GM18909 (cell line): Measurements from ENCODE around the gene PHACTR2.
"Not testable (repeated sequence)": the region's sequence is repeated elsewhere in the genome, so short reads cannot be mapped to it uniquely, and the experiment has no call there.

Experiments
- ATAC-seq: cut with Tn5 transposase; IDR thresholded peaks from one replicate; pipeline ENCODE4 v1.9.1; 2021; ENCODE audit warnings: mild to moderate bottlenecking; ENCODE audit not compliant: unreplicated experiment, poor library complexity

PHACTR2 gene

DNA sequence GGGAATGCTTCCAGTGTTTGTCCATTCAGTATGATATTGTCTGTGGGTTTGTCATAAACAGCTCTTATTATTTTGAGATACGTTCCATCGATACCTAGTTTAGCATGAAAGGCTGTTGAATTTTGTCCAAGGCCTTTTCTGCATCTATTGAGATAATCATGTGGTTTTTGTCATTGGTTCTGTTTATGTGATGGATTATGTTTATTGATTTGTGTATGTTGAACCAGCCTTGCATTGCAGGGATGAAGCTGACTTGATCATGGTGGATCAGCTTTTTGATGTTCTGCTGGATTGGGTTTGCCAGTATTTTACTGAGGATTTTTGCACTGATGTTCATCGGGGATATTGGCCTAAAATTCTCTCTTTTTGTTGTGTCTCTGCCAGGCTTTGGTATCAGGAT lies 120.7 kb downstream of the PHACTR2 start:
- ATAC-seq, result not testable (repeated sequence)

DNA sequence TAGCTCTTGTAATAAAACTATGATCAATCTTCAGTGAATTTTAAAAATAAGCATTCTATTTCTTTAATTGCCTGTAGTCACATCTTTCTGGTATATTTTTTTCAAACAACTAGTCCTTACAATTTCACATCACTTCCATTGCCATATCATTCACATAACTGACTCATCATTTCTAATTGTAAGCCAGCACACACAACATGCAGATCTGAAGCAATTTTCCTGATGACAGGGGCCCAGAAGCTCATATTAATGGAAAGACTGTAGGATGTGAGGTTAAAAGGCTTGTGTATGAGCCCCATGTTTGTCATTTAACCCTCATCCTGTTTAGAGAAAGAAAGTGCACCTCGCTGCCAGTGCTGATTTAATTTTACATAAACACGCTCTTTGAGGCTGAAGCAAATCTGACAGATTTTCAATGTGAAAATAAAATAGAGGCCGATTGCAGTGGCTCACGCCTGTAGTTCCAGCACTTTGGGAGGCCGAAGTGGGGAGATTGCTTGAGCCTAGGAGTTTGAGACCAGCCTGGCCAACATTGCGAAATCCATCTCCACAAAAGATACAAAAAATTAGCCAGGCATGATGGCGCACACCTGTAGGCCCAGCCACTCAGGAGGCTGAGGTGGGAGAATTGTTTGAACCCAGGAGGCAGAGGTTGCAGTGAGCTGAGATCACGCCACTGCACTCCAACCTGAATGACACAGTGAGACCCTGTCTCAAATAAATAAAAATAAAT lies 125.2 kb downstream of the PHACTR2 start:
- no peak for ATAC-seq

DNA sequence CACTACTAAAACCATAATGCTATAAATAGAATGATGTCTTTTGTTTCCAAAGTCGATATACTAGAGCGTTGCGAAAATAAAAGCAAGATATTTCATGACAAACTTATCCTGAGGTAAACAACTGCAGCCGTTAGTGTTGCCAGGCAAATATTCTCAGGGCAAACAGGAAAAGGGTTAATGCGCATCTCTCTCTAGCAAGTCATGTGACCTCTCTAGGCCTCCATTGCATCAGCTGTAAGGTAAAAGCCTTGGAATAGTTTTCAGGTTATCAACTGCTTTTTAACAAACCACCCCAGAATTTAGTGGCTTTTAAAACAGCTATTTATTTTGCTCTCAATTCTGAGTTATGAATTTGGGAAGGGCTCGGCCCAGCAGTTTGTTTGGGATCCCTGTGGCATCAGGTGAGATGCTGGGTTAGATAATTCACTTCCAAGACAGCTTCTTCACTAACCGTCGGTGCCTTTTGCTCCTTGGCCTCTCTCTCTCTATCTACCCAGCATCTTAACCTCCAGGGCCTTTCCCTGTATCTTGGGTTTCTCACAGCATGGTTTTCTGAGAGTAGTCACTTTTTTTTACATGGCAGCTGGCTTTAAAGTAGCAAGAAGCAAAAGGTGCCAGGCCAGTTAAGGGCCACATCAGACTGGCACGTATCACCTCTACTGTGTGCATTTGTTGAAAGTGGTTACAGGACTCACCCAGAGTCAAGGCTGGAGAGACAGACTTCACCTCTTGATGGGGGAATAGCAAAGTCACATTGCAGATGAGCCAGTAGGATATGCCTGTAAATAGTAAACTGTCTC lies 126.2 kb downstream of the PHACTR2 start:
- ATAC-seq, result no peak

DNA sequence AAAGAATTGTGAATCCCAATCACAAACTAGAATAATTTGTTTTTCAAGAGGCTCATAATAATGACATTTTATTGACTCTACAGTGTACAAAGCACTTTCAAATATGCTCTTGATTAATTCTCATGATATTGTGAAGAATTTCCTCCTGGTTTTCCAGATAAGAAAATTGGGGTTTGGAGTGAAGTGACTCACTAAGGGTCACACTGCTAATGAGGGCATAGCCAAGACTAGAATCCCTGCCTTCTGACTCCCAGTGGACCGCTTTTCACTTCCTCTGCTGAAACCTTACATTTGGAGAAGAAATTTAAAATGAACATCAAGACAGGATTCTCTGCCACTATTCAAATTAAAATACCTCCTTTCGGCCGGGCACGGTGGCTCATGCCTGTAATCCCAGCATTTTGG lies 127.1 kb downstream of the PHACTR2 start:
- ATAC-seq, result no peak

DNA sequence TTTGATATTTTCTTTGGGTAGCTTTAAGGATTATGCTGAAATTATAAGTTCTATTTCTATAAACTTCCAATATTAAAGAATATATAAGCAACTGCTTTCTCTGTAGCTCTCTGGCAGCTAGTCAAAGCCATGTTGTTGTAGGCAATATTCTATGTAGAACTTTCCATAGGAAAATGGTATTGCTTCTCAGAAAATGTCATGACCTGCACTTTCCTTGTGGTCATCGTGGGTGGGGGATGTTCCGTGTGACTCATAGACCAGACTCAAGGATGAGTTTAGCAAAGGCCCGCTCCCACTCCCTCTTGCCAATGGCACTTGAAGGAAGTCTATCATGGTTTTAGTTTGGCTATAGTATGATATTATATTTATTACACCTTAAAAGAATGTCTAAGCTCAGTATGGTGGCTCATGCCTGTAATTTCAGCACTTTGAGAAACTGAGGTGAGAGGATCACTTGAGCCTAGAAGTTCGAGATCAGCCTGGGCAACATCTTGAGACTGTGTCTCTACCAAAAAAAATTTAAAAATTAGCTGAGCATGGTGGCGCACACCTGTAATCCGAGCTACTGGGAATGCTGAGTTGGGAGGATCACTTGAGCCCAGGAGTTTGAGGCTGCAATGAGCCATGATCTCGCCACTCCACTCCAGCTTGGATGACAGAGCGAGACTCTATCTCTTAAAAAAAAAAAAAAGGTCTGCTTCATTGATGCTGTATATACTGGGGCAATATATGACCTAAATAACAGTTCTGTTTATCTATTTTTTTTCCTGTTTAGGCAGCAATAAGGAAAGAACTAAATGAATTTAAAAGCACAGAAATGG lies 128.7 kb downstream of the PHACTR2 start:
- ATAC-seq, result no peak

GRCh38 chr6:143807103-143807772 lies 129.5 kb downstream of the PHACTR2 start:
- no peak for ATAC-seq

DNA sequence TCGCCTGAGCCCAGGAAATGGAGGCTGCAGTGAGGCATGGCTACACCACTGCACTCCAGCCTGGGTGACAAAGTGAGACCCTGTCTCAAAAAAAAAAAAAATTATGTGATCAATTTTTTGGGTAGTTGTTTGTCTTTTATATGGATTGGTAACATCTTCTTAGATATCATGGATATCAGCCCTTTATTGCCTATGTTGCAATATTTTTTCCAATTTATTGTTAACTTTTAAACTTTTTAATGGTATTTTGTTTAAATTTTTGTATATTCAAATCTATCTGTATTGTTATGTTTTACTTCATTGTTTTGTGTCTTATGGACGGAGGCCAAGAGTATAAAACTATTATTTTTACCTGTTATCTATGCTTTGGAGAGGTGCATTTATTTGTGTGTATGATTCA lies 133.0 kb downstream of the PHACTR2 start:
- no peak for ATAC-seq

DNA sequence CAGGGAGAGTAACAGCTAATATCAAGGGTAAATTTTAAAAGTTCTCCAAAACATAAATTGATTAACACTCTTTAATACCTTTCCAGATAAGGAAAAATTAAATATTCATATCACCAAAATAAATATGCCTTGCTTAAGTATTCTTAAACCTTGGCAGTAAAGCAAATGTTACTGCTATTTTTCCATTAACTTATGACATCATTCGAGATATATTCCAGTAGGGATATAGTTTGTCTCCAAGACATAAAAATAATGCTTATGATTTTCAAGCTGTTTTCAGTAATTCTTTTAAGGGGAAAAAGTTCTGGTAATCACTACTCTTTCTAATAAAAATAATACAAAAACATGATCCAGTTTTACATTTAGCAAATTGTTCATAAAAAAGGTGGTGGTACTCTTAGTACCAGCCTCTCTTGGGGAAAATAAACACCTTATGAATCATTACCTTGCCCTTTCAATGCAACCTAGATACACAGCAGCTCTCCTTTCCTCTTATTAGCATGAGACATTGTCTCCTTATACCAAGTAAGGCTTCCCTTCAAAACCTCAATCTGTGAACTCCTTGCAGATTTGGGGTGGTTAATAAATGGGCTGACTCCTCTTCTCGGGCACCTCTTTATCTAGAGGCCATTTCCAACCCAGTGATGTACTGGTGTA lies 133.9 kb downstream of the PHACTR2 start:
- no peak for ATAC-seq

DNA sequence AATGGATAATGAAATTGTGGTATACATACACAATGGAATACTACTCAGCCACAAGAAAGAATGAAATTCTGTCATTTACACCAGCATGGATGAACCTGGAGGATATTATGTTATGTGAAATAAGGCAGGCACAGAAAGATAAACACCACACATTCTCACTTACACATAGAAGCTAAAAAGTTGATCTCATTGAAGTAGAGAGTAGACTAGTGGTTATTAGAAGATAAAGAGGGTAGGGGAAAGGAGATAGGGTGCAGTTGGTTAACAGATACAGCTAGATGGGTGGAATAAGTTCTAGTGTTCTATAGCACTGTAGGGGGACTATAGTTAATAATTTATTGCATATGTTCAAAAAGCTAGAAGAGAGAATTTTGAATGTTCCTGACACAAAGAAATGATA lies 139.9 kb downstream of the PHACTR2 start:
- ATAC-seq, result no peak

DNA sequence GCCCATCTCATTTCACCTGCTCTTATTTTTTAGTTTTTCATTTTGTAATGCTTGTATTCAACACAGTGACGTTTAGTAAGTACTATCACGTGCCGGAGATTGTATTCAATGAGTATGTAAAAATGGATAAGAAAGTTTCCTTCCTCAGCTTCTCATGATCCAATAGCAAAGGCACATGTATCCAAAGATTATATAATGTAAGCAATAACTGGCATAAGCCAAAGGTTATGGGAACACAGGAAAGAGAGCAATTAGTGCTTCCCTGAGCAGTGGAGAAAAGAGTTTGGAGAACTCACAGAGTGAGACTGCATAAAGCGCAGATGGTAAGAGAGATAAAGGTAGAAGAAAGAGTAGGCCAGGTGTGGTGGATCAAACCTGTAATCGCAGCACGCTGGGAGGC lies 143.6 kb downstream of the PHACTR2 start:
- no peak for ATAC-seq

DNA sequence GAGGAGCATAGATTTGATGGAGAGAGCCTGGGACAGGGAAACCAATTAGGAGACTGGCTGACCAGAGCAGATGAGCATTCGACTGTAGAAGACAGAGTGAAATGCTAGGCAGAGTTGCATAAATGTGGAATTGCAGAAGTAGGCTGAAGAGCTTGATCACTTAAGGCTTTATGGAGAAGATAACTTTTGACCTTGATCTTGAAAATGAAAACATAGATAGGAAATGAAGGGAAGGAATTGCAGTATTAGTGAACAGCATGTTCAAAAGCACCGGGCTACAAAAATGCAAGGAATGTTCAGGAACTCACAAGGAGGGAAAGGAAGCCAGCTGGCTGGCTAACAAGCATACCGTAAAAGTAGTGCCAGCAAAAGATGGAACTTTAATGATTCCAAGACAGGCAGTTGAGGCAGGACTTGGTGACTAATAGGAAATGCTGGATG lies 144.8 kb downstream of the PHACTR2 start:
- no peak for ATAC-seq

GRCh38 chr6:143823548-143823947 lies 145.8 kb downstream of the PHACTR2 start:
- ATAC-seq, result no peak

DNA sequence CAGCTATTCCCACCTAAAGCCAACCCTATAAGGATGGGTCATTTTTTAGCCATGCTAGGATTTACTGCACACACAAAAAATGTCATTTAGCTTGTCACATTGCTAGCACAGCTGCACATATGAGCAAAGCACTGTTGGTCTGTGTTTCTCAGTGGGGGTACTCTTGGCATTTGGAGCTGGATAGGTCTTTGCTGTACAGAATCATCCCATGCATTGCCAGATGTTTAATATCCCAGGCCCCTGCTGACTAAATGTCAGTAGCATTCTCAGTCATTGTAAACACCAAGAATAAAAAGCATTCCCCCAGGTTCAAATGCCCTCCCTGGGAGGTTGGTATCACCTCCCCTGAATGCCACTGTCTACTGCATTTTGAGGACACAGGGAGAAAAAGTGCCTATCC lies 150.8 kb downstream of the PHACTR2 start:
- ATAC-seq, result no peak

- ATAC-seq, result no peak
Measured at GRCh38 chr6:143836150-143836549, 158.4 kb downstream of the PHACTR2 start.

DNA sequence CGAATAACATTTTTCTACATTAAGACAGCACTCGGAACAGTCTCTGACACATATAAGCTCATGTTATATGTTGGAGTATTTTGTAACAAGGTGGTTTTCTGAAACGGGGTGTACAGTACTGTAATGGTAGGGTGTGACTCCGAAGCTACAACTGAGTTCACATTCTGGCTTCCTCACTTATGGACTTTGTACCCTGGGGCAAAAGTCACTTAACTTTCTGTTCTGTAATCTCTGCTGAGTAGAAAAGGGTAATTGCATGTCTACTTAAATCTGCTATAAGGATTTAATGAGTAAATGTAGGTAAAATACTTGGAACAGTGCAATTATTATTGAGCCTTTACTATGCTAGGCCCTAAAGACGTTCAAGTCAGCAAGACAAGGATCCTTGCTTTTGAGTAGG lies 160.6 kb downstream of the PHACTR2 start:
- no peak for ATAC-seq

- no peak for ATAC-seq
Measured at GRCh38 chr6:143839196-143839595, 161.4 kb downstream of the PHACTR2 start.

- no peak for ATAC-seq
Measured at GRCh38 chr6:143840595-143841265, 163.0 kb downstream of the PHACTR2 start.

GRCh38 chr6:143842461-143842901 lies 164.7 kb downstream of the PHACTR2 start:
- peak; percentile 30 for ATAC-seq
